HG03520 (cell line): Measurements from ENCODE around the gene ETV3.

Experiments
- ATAC-seq: cut with Tn5 transposase; IDR thresholded peaks from one replicate; pipeline ENCODE4 v1.9.1; 2021; ENCODE audit warnings: mild to moderate bottlenecking, moderate library complexity; ENCODE audit not compliant: unreplicated experiment

Gene ETV3

DNA sequence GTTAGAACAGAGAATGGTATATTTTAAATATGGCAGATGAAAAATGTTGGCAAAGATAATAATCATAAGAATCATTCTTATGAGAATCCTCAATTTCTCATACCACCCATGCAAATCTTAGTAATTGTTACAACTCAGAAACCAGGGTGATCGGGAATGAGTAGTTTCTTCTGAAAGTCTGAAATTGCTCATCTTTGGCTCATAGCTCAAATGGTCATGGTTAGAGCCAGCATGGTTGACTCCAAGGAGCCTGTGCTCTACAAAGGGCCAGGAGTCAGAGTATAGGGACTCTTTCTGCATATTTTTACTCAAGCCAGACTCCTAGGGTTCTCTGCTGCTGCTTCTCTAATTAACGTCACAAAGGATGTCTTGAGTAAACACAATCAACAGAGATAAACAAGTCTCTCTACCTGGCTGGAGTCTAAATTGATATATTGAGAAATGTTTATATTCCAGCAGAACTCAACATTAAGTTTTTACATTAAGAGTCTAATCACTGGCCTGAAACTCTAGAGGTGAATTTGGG lies 1.9 kb upstream of the ETV3 start:
- no peak for ATAC-seq

- ATAC-seq, result no peak
These were observed 989 bp upstream of the ETV3 start for GRCh38 chr1:157139052-157139715.

- no peak for ATAC-seq
These were observed 581 bp downstream of the ETV3 start for GRCh38 chr1:157137408-157138219.

- no peak for ATAC-seq
These were observed 1.2 kb downstream of the ETV3 start for GRCh38 chr1:157137046-157137407.

DNA sequence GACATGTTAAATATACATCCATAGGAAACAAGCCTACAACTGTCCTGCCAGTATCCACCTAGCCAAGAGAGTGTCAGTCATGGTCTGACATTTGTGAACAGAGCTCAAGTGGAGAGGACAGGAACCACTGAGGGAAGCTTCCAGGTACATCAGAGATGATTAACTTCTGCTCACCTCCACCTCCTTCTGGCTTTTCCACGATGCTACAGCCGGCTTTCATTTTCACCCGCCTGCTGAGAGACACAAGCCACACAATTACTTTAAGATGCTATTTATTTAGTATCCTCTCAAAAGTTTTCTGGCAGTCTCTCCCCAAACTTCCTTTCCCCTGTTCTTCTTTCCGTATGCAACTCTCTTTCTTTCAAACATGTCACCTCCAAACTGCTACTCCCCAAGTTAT lies 2.1 kb downstream of the ETV3 start:
- no peak for ATAC-seq

DNA sequence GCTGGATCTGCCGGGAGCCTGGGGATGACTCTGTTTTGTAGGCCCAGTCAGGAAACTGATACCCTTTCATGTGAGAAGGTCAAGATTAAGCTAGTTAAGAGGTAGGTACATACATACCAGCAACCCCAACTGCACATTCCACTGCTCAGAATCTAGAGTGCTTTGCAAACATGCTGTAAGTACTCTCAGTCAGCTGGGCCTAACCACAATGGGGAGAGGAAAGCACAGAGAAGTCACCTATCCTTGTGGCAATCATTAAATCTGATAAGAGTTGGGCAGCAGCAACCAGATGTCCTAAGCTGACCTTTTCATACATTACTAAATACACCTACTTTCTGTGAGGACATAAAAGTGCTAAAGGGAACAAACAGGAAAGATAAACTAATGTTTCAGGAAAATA lies 2.5 kb downstream of the ETV3 start:
- ATAC-seq, result no peak

DNA sequence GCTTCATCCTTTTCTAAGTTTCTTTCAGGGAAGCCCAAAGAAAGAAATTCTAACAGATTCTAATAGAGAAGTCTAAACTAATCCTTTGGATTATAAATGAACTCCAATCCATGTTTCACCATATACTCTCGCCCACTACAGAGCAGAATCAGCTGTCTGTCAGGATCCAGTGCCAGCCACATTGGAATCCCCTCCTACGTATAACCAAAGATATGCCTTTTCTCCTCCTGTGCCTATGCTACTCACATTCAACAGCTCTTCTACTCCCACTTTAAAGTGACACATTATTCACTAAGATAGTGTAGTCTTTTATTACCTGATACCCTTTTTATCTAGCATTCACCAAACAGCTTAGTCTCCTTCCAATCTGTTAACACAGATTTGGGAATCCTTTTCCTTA lies 3.1 kb downstream of the ETV3 start:
- no peak for ATAC-seq

- no peak for ATAC-seq
These were observed 3.8 kb downstream of the ETV3 start for GRCh38 chr1:157134442-157134841.

DNA sequence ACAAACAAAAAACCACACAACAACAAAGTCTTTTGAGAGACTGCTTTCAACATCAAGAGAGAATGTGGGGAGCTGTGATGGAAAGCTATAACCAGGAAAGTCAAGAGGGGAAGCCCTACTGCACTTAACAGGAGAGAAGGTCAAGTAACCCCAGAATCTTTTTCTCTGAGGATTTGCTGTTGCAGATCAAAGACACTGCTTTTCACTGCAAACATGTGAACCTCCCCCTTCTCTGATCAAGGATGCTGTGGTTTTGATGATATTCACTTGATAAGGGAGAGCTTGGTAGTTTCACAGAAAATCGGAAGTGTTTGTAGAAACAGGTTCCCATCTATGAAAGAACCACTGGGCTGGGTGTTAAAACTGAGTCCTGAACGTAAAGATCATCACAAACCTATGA lies 4.8 kb downstream of the ETV3 start:
- ATAC-seq, result no peak

DNA sequence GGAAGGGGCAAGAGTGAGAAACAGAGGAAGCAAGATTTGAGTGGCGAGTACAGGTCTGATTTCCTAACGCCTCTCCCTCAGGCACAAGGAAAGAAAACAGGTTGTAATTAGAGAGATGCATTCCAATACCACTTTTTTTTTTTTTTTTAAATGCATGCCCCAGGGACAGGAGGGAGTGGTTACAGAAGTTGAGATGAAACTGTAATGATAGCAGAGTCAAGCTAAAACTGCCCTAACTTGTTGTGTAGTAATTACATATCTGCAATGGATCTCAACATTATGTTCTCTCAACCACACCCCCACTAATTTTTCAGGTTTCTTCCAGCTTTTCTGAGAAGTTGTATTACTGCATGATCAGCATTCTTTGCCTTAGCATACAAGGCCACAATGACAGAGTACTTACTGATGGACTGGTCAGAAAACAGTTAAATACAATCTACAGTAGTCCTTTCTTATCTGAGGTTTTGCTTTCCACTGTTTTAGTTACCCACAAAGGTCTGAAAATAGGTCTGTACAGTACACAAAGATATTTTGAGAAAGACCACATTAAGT lies 5.5 kb downstream of the ETV3 start:
- no peak for ATAC-seq

DNA sequence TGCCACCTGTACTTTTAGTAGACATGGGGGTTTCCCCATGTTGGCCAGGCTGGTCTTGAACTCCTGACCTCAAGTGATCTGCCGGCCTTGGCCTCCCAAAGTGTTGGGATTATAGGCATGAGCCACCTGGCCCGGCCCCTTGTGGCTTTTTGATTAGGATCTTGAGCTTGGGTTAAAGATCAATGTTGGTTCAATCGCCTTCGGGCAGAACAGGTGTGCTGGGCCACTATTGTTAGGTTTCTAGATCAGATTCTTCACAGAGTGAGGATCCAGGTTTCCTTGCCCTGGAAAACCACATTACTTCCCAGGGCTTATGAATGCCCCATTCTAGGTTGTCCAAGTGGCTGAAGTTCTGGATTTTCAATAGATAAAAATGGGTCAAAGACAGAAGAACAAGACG lies 6.1 kb downstream of the ETV3 start:
- no peak for ATAC-seq

DNA sequence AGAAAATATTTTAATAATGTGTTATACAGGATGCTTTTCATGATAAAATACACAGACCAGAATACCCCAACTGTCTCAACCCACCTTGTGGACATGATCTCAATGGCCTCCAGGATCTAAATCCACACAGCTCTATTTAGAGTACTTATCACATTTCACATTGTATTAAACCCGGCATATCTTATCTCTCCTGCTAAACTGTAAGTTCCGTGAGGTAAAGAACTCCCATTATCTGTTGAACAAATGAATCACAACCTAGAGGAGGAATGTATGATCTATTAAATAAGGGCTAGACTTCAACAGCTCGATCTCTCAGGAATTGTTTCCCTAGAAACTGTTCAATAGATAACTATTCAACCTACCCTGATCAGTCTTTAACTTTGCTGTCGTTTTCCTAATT lies 6.9 kb downstream of the ETV3 start:
- ATAC-seq, result no peak

- ATAC-seq, result no peak
These were observed 13.3 kb downstream of the ETV3 start for GRCh38 chr1:157124855-157125254.

DNA sequence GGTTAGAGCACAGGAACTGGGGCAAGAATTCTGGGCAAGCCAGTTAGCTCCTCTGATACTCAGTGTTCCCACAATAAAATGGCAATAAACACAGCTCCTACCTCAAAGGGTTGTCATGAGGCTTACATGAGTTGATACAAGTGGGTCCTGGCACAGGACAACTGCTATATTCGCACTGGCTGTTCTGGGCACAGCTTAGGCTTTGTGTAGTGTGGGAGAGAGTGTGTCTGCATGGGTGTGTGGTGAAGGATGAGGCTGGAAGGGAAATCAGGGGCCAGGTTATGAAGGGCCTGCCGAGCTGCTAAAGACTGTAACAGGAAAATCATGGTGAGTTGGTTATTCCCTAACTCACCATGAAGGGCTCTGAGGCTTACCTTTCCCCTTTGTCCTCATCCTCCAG lies 18.7 kb downstream of the ETV3 start:
- ATAC-seq, result no peak

DNA sequence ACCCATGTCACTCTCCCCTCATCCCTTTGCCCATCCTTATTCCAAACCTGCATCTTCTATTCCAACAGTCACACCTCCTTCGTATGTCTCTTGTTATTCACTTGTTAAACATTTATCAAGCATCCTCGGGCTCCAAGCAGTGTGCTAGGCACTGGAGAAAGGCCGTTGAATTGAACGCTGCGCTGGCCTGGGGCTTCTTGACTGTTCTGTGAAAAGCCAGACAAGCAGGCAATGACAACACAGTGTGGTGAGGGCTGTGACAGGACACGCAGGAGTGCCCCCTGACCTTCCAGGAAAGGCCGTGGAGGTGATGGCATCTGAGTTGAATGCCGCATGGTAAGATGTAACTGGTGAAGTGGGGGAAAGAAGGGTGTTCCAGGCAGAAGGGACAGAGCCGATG lies 19.2 kb downstream of the ETV3 start:
- ATAC-seq, result no peak

DNA sequence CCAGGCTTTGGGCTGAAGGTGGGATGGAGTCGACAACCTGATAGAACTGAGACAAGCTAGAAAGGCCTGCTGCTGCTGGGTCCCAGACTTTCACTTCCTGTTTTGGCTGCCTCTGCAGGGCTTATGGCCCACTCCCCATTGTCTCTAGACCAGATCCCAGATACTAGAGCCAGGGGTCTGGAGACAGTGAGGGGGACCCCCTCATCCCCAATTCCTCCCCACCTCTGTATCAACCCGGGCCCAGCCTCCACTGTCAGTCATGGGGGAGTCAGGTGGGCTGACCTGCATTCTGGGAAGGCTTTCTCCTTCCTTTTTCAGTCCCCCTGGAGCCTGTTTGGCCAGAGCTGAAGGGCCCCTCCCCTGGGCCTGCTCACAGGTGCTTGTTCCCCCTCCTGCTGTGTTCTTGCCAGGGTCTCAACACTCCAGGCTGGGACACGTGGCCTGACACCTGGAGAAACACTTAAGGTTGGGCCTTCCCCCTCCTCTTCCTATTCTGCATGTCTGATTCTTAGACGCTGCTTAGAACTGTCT lies 20.6 kb downstream of the ETV3 start:
- no peak for ATAC-seq

- no peak for ATAC-seq
These were observed 21.5 kb downstream of the ETV3 start for GRCh38 chr1:157116737-157117103.

- no peak for ATAC-seq
These were observed 22.1 kb downstream of the ETV3 start for GRCh38 chr1:157115851-157116736.

DNA sequence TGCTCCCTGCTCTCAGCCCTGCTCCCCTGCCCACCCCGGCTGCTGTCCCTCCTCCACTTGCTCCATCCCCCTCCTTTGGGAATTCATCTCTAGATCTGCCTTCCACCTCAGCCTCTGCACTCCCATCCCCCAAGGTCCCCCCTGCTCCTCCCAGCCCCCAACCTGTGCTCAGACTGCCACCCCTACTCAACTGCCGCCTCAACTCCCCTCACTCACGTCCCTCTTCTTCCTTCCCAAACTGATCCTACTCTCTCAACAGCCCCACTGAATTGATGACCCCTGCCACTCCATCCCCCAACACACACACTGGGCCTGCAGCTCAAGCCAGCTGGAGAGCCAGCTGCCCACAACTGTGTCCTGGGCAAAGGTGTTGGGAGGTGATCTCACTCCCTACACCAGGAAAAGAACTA lies 22.8 kb downstream of the ETV3 start:
- no peak for ATAC-seq

DNA sequence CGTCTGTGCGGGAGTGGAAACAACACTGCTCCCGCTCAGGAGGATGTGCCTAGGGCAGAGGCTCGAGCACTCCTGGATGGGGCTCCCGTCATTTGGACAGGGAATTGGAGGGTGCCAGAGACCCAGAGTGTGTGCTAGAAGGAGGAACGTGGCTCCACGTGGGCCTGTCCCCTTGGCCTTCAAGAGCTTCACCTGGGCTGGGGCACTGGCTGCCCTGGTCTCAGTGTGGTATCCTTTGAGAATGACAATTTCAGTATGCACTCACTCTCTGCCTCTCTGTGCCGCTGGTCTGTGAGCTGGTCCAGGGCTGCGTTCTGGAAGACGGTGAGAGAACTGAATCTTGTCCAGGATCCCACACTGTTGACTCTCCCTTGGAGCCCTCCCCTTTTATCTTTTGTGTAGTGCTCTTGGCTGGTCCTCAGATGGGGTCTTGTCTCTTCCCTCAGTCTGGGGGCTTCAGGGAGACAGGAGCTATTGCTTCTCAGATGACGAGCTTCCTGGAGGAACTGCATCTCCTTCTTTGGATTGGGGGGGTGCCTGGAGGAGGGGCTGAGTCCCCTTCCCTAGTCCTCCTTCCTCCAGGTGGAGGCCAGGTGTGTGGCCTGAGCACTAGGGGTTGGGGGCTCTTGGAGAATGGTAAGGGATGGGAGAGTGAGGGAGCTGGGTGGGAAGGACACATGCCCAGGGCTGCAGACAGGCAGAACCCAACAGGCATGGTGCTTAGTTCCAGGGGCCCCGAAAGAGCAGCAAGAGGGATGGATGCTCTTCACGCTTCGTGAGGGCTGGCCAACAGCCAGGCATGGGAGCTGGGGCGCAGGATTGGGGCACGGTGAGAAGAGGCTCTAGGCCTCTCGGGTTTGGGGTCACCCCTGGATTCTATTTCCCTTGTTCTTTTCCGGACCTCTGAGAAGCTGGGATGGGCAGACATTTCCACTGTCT lies 23.7 kb downstream of the ETV3 start:
- no peak for ATAC-seq
